ENCODE results near the gene ARPIN.

- no peak for TF ChIP-seq POLR2AphosphoS5 (IDR thresholded peaks at IDR 0.05; ENCODE audit: borderline replicate concordance, low read depth, low read length)
- TF ChIP-seq EZH2 (IDR thresholded peaks at IDR 0.05): no peak
These were observed 24.4 kb downstream of the ARPIN start for GRCh38 chr15:89888214-89888804.

Measured in SK-N-MC (cell line).